HG02870 (cell line): ENCODE results near the gene NUP62.
"Not testable (repeated sequence)": the region's sequence is repeated elsewhere in the genome, so short reads cannot be mapped to it uniquely, and the experiment has no call there.

ENCODE experiments used
- ATAC-seq: cut with Tn5 transposase; IDR thresholded peaks from one replicate; pipeline ENCODE4 v1.9.1; 2021; ENCODE audit warnings: mild to moderate bottlenecking, moderate library complexity; ENCODE audit not compliant: unreplicated experiment

Gene NUP62, protein sequence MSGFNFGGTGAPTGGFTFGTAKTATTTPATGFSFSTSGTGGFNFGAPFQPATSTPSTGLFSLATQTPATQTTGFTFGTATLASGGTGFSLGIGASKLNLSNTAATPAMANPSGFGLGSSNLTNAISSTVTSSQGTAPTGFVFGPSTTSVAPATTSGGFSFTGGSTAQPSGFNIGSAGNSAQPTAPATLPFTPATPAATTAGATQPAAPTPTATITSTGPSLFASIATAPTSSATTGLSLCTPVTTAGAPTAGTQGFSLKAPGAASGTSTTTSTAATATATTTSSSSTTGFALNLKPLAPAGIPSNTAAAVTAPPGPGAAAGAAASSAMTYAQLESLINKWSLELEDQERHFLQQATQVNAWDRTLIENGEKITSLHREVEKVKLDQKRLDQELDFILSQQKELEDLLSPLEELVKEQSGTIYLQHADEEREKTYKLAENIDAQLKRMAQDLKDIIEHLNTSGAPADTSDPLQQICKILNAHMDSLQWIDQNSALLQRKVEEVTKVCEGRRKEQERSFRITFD

DNA sequence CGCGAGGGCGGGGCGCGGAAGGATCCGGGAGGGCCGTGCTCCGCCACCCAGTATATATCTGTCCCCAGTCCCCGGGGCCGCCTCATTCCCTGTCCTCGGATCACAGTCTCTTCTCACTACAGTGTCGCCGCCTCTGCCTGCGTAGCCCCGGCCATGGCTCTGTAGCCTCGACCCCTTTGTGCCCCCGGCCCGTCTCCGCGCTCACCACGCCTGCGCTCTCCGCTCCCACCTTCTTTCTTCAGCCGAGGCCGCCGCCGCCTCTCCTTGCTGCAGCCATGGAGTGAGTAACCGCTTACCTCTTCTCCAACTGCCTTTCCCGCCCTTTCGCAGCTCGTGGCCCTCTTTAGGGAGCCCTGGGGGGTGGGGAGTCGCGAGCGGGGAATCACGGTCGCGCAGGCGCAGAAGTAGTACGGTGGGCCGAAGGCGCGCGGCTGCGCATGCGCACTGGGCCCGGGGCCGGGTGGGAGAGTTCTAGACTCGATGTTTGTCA lies at the start of gene NUP62, which contains the start of gene ATF5:
Gene NUP62 (minus strand): TSS at position 384 of the 490 bp plus-strand sequence. CDS start 19,697 bp downstream, outside the sequence.
Gene ATF5 (plus strand): TSS at position 85 of the 490 bp plus-strand sequence. CDS start 1,646 bp downstream, outside the sequence.
- ATAC-seq: peak; percentile 32

DNA sequence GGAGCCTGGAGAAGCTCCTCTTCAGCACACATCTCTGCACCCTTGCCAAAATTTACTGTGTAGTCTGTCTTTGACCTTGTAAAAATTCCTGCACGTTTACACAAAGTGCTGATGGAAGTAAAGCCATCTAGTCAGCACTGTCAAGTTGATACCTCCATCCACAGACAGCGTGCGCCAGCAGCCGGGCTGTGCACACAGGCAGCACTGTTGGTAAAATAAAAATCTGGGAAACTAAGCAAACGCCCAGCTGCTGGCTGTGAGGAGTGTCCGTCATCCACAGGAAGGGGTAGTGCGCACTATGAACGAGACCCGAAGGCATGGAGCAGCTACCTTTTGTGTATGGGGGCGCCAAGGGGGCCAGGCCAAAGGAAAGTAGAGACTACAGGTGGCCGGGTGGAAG lies 49.0 kb upstream of the NUP62 start:
- ATAC-seq: no peak

DNA sequence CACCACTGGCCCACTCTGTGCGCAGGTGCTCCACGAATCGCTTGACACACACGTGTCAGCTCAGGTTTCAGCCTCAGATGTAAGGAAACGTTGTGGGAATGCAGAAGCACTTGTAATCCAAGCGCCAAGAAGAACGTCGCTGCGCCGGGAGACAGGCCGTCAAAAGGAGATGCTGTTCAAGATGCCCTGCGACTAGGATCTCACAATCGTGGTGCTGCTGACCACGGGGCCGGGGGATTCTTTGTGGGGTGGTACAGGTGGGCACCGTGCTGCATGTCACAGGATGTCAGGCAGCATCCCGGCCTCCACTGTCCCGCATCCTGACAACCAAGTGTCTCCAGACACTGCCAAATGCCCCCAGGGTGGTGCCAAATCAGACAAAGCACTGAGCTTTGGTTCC lies 48.6 kb upstream of the NUP62 start:
- ATAC-seq: no peak

DNA sequence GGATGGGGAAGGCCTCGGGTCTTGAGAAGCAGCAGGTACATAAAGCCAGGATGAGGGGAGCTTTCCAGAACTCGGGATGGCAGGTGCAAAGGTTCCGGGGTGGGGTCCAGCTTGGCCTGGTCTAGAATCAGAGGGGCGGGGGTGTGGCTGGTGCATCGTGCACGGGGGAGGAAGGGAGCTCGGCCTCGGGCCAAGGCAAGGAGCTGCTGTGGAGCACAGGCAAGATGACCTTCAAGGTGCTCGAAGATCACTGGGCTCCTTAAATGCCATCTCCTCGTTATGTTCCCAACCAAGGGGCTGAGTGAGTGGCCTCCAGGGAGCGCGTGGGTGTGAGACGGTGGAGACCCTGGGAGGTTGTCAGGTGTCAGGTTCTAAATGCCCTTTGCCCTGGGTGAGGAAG lies 47.8 kb upstream of the NUP62 start:
- ATAC-seq: no peak

DNA sequence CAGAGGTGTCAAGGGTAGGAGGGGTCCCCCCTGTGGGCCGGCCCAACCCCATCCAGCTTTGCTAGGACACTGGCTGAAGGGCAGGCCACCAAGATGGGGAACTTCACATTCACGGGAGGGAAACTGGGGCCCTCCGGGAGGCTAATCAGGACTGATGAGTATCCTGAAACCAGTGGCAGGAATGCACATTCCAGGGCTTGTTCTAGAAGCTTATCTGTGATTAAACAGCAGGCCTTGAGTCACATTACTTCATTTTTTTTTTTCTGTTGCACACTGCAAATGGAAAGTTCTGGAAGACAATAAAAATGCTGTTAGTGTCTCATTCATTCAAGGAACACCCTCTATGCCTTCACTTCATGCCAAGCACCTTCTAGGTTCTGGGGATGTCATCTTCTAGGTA lies 47.2 kb upstream of the NUP62 start:
- no peak for ATAC-seq

DNA sequence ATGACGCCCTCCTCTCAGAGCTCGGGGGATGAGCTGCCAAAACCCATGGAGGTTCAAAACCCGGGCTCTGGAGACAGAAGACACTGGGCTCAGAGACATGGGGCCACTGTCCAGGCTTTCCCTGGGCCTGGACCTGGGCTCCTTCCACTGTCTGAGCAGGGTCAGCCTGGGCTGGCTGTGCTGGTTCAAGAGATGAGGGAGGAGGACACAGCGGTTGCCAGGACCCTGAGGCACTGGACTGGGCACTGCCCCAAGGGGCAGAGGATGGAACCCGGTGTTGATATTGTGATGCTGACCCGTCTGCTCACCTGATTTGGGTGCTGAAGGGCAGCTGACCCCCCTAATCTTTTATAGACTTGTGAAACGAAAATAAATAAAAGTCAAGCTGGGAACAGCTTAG lies 45.7 kb upstream of the NUP62 start:
- ATAC-seq: no peak

DNA sequence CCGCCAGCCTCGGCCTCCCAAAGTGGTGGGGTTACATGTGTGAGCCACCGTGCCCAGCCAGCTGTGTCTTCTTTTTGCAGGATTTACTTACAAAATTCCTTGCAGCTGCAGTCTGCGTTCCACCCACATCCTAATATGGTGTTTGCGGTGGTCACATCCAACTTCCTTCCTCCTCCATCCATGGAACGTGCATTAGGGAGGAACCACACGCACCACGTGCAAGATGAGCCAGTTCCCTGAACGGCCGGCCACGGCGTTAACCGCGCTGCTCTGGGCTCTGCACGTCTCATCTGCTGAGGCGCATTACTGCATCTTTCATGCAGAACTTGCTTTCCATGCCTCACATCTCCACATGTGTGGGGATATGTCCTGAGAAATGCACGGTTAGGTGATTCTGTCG lies 44.7 kb upstream of the NUP62 start:
- ATAC-seq: no peak

DNA sequence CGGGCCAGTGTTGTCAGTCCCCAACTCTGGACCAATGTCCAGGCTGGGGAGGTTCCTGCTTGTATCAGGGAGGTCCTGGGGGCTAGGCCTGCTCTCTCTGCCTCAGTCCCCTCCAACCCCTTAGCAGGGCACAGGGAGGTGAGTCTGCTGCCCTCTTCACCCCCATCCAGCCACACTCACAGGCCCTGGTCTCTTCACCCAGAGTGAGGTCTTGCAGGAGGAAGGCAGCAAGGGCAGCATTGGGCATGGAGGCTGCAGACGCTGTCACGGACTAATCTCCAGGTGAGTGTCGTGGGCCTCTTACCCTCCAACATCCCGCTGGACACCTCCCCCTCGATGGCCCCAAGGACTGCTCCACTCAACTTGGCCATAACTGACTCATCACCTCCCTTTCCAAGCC lies 43.5 kb upstream of the NUP62 start:
- ATAC-seq: no peak

DNA sequence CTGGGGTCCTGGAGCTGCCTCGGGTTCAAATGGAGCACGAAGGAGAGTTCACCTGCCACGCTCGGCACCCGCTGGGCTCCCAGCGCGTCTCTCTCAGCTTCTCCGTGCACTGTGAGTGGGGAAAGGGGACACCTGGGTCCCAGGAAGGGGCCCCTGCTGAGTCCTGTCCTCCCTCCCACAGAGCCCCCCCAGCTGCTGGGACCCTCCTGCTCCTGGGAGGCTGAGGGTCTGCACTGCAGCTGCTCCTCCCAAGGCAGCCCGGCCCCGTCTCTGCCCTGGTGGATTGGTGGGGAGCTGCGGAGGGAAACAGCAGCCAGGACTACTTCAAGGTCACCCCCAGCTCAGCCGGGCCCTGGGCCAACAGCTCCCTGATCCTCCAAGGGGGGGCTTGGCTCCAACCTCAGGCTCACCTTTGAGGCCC lies 42.7 kb upstream of the NUP62 start:
- ATAC-seq: no peak

DNA sequence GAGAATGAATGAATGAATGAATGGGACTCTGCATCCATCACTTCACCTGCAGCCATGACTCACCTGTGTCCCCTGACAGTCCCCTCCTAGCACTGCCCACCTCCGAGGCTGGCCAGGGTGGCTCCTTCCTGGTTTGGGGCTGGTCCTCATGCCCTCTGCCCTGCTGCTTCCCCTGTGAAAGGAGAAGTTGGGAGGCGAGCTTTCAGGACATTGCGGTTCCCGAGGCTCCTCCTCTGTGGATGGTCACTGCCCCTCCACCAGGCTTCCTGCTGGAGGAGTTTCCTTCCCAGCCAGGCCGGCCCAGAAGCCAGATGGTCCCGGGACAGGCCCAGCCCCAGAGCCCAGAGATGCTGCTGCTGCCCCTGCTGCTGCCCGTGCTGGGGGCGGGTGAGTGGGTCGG lies 40.1 kb upstream of the NUP62 start:
- ATAC-seq: not testable (repeated sequence)

DNA sequence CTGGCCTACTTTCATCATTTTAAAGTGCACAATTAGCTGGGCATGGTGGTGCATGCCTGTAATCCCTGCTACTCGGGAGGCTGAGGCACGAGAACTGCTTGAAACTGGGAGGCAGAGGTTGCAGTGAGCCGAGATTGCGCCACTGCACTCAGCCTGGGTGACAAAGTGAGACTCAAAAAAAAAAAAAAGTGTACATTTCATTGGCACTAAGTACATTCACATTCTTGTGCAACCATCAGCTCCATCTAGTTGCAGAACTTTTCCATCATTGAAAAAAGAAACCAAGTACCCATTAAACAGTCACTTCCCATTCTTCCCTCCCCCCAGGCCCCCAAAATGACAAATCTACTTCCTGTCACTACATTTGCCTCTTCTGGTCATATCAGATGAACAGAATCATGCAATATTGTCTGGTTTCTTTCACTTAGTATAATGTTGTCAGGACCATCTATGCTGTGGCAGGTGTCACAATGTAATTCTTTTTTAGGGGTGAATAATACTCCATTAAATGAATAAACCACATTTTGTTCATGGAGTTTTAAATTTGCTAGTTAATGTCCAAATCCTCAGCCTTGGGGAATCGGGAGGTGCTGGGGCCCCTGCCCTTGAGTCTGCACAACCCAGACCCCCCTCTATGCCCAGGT lies 39.1 kb upstream of the NUP62 start:
- no peak for ATAC-seq

DNA sequence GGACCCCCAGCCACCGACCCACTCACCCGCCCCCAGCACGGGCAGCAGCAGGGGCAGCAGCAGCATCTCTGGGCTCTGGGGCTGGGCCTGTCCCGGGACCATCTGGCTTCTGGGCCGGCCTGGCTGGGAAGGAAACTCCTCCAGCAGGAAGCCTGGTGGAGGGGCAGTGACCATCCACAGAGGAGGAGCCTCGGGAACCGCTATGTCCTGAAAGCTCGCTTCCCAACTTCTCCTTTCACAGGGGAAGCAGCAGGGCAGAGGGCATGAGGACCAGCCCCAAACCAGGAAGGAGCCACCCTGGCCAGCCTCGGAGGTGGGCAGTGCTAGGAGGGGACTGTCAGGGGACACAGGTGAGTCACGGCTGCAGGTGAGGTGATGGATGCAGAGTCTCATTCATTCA lies 31.7 kb upstream of the NUP62 start, which contains the start of gene SIGLEC11:
Gene SIGLEC11 (minus strand): TSS at position 193 of the 400 bp plus-strand sequence. CDS start 91 bp downstream, at position 102.
- ATAC-seq: not testable (repeated sequence)

DNA sequence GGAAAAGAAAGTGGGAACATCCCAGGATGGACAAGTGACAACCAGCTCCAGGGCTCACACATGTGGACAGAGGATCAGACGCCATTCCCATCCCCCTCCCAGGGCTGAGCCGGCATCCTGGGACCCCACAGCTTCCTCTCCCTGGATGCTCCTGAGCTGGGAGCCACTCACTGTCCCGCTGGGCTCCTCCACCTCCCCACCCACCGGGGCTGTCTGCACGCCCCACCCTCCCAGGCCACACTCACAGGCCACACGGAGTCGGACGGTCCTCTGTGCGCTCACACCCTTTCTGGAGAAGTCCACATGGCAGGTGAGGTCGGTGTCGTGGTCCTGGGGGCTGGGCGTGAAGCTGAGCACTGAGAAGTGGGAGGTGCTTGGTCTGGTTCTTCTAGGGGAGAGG lies 30.6 kb upstream of the NUP62 start:
- not testable (repeated sequence) for ATAC-seq

DNA sequence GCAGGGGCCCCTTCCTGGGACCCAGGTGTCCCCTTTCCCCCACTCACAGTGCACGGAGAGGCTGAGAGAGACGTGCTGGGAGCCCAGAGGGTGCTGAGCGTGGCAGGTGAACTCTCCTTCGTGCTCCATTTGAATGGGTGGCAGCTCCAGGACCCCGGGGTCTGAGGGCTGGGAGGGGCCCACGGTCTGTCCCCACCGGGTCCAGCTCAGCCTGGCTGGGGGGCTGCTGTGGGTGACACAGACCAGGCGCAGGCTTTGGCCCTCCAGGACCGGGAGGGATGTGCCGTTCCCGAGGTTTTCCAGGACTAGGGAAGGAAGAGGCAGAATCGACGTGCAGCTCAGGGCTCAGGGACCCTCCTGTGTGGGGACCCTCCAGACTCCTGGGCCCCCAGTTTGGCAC lies 29.3 kb upstream of the NUP62 start:
- ATAC-seq: not testable (repeated sequence)

DNA sequence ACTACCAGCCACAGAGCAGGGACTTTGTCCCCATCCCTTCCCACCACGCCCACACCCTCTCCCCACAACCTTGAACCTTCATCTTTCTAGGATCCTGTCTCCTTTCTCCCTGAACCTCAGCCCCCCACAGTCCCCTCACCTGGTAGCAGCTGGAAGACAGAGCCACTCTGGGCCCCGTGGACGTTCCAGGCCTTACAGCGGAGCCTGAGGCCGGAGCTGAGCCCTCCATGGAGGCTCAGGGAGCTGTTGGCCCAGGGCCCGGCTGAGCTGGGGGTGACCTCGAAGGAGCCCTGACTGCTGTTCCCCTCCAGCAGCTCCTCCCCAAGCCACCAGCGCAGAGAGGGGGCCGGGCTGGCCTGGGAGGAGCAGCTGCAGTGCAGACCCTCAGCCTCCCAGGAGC lies 28.8 kb upstream of the NUP62 start:
- not testable (repeated sequence) for ATAC-seq

DNA sequence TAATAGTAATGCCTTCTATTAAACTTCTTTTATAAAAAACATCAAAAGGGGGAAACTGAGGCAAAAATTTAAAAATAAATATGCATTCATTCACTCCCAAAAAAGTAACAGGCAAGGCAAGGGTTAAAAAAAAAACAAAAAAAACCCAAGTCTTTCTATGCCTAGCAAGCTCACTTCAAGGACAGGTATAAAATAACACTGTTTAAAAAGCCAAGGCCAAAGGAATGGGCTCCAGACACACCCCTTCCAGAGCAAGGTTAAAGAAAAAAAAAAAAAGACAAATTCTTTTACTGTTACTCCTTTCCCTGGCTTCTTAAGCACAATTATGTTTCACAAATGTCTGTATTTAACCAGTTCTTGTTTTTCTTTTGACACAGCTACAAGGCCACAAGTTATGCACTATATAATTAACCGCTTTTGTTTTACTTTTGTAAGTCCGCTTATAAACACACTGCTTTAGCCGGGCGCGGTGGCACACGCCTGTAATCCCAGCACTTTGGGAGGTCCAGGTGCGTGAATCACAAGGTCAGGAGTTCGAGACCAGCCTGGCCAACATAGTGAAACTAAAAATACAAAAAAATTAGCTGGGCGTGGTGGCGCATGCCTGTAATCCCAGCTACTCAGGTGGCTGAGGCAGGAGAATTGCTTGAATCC lies 28.1 kb upstream of the NUP62 start:
- ATAC-seq: no peak

DNA sequence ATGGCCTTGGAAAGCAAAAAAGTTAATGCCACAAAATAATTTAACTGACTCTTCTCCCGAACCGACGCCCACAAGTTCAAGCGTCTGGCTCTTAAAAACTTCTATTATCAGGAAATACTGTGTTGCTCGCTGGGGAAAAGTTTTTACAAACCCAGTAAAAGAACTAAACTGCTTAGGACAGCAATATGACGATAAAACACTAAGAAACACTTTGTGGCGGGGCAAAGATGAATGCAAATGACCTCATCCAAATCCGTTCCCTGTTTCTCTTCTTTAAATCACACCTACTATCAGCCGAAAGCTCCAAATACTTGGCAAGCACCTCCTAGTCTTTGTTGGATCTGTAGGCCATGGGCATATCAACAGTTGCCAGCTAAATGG lies 26.8 kb upstream of the NUP62 start:
- ATAC-seq: no peak

DNA sequence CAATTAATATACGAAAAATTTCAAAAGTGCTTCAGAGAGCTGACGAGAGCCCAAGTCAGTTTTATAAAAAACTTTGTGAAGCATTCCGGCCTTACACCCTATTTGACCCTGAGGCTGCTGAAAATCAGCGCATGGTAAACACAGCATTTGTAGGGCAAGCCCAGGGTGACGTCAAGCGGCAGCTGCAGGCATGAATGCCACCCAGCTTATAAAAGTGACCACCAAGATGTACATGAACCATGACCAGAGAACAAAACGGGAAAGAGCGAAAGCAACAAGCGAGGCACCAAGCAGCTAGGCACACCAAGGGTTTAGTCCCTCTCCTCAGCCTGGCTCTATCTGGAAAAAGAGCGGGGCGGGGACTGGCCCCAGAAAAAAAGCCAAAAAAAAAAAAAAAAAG lies 25.6 kb upstream of the NUP62 start:
- no peak for ATAC-seq

DNA sequence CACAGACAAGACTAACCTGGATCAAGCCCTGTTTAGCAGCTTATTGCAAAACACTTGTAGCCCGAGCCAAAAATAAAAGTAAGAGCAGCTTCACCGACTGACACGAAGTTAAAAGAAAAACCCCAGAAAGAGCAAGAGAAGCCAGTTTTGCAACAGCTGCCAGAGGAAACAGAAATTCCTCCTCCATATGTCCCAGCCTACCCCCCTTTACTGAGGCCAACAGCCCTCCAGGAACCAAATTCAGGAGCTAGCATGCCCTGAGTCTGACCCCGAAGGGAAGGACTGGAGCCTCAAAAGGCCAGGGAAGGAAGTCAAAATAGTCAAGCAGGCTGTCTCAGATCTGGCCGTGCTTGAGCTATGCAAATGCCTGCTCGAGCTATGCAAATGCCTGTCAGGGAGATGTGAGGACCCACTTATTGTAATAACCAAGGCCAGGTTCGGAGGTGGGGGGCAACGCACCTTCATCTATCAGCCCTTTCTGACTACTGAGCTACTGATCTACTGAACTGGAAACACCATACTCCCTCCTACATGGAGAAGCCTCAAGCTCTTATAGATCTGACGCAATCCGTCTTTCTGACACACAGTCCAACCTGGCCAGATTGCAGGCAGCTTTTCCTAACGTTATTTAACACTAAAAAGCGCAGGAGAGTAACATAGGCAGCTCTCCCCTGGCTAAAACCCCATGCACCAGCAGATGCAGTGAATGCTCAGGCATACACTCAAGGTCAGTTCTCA lies 25.0 kb upstream of the NUP62 start:
- no peak for ATAC-seq

DNA sequence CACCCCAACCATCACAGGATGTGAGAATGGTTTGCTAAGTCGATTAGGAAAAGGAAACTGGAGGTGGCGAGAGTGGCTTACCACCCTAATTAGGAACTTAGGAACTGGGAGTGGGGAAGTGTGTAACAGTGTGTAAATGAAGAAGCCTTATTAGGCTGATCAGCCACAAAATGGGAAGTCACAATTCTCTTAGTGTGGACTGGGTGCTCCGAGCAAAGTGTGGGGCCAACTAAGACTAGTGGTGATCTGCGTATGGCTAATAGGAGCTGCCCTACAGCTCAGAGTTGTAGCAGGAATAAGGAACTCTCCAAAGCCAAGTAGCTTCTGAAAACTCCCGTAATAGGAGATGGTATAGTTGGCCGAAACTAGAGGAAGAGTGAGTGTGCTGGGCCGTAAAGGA lies 24.1 kb upstream of the NUP62 start:
- ATAC-seq: no peak

DNA sequence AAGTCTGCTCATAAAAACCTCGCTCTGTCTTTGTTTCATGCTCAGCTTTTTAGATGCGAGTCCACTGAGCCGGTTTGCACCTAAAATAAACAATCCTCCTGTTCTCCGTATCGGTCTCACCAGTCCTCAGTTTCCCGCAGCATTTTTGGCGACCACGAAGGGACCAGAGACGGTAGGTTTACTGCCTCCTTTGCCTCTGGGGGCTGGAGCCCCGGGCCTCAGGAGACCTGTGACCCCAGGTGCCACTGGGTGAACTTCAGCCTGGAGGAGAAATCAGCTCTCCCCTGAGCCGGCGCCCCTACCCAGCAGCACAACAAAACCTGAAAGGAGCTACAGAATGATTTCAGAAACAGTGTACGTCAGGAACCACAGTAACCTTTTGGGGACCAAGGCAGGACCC lies 23.6 kb upstream of the NUP62 start:
- ATAC-seq: no peak
